Measurements from ENCODE around the gene PNPO. TPM values are rescaled to one million over a fixed set of nuclear protein-coding genes. Genes with fewer than 3 reads are reported as not detected.

PNPO gene
- total and polyA plus RNA-seq, 2 of the 8 experiments (the other 6 are each of a cell fraction or from before 2014, with no cell fraction given) = 7.0 to 8.1 TPM

DNA sequence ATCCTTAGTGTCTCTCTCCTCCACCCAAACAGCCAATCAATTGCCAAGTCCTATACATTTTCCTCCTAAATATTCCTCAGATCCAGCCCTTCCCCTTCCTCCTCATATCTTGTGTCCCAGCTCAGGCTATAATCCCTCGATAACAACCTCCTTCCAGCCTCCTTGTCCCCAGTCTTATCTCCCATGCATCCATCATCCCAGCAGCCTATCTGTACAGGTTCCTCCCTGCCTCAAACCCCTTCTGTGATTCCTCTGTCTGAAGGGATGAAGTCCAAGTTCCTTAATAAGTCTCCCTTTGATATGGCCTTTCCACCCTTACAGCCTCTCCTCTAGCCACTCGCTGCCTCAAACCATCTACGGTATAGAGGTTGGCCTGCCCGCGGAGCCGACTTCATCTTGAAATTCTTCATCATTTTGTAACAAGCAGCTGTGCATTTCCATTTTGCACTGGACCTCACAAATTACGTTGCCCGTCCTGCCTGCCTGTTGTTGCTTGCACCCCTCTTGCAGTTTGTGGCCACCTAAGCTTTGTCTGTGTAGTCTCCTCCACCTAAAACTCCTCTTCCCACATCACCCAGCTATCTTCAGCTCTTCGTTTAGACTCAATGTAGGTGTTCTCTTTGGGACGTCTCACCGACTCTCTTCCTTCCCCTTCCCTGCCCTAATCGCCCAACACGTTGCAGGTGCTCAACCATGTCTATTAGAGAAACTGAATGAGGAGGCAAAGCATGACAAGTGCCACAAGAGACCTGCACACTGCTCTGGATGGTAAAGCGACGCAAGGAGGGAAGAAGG lies 28.8 kb downstream of the PNPO start (continued):
- TF ChIP-seq CBX8 (IDR thresholded peaks at IDR 0.05; ENCODE audit: borderline replicate concordance, low read depth, low read length) = no peak
- TF ChIP-seq KDM4A (IDR thresholded peaks at IDR 0.05; ENCODE audit: low read depth, low read length, severe bottlenecking) = no peak
- TF ChIP-seq CBX5 (IDR thresholded peaks at IDR 0.05; ENCODE audit: low read depth, low read length) = no peak
- no peak for TF ChIP-seq TBP (IDR thresholded peaks at IDR 0.05; ENCODE audit: low read depth, low read length)
- TF ChIP-seq SUZ12 (IDR thresholded peaks at IDR 0.05; ENCODE audit: low read length) = no peak
- TF ChIP-seq, protein P1, sequence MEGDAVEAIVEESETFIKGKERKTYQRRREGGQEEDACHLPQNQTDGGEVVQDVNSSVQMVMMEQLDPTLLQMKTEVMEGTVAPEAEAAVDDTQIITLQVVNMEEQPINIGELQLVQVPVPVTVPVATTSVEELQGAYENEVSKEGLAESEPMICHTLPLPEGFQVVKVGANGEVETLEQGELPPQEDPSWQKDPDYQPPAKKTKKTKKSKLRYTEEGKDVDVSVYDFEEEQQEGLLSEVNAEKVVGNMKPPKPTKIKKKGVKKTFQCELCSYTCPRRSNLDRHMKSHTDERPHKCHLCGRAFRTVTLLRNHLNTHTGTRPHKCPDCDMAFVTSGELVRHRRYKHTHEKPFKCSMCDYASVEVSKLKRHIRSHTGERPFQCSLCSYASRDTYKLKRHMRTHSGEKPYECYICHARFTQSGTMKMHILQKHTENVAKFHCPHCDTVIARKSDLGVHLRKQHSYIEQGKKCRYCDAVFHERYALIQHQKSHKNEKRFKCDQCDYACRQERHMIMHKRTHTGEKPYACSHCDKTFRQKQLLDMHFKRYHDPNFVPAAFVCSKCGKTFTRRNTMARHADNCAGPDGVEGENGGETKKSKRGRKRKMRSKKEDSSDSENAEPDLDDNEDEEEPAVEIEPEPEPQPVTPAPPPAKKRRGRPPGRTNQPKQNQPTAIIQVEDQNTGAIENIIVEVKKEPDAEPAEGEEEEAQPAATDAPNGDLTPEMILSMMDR (IDR thresholded peaks at IDR 0.05; ENCODE audit: control extremely low read depth in 1 of 3, insufficient read depth in 1 of 3, low read depth in 1 of 3, low read length in 3 of 3) = no peak

All from H1 (cell line).